ENCODE measurements around the gene RSRC1. TPM values are rescaled to one million over a fixed set of nuclear protein-coding genes. Genes with fewer than 3 reads are reported as not detected.

Gene RSRC1
- total RNA-seq, 1 experiment from 2014 or later = 60.3 TPM

DNA sequence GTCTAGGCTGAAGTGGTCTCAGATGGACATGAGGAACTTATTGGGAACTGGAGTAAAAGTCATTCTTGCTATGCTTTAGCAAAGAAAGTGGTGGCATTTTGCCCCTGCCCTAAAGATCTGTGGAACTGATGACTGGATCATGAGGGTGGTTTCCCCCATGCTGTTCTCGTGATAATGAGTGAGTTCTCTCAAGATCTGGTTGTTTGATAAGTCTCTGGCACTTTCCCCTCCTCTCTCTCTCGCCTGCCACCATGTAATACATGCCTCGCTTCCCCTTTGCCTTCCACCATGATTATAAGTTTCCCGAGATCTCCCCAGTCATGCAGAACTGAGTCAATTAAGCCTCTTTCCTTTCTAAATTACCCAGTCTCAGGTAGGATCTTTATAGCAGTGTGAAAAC, 449.6 kb downstream of the RSRC1 start:
- Histone ChIP-seq H3K9me3 (ENCODE audit: insufficient read depth, low read depth) (no peaks in the 10 kb centered on the region; the same call in 1 of the 2 replicates), H4K20me1 (ENCODE audit: insufficient read depth) (no peaks in the 10 kb centered on the region), H3K27me3 (ENCODE audit: insufficient read depth, low read depth) (no peaks in the 10 kb centered on the region), H3K4me1 (replicated peaks; ENCODE audit: insufficient read depth) (no peaks in the 10 kb centered on the region), H3K79me2 (ENCODE audit: low read depth) (no peaks in the 10 kb centered on the region), H3K9me2 (ENCODE audit: insufficient read depth) (no peaks in the 10 kb centered on the region), H3K4me3 (no peak overlapping the region), H3K27ac (no peak overlapping the region), H3F3A (ENCODE audit: insufficient read depth, low read depth) (no peaks in the 10 kb centered on the region), H3K36me3 (ENCODE audit: low read depth) (no peaks in the 10 kb centered on the region), H3K4me2 (no peak overlapping the region), H2AFZ (no peak overlapping the region)
- BruUV-seq (replicated peaks) = no TSS peak
- CTCF ChIA-PET = no interaction called here
- TF ChIP-seq CTCF (conservative IDR thresholded peaks at IDR 0.05) (no peak), EZH2 (IDR thresholded peaks at IDR 0.05; ENCODE audit: low read depth) (no peak)
- intact Hi-C loops (cut with micrococcal nuclease; ENCODE audit: unreplicated experiment) = no loop called here
- DNase-seq = no peak
- POLR2A ChIA-PET (ENCODE audit: unreplicated experiment) = interaction anchor here (0.7 kb wide), 1 partner anchor 802 kb away, joined by 7 read pairs; no protein-coding TSS in a partner anchor

DNA sequence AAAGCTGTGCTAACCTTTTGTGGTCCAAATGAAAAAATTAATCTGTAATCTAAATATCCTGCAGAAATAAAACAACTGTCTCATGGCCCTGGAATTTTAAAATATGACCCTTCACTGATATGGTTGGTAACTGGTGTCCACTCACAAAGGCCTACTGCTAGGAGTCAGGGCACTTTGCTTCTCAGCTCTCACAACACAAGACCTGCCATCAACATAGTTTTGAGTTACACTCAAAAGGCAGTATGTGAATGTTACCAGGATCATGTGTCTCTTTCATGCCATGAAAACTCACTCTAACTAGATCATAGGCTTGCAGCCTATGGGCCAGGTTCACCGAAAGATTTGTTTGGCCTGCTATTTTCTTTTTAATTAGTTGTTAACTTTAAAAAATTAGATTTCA, 451.1 kb downstream of the RSRC1 start:
- no peaks in the 10 kb centered on the region for H3K9me2 ChIP-seq (ENCODE audit: insufficient read depth)
- H3K36me3 ChIP-seq (ENCODE audit: low read depth) = no peaks in the 10 kb centered on the region
- no peak overlapping the region for H2AFZ ChIP-seq
- H4K20me1 ChIP-seq (ENCODE audit: insufficient read depth) = no peaks in the 10 kb centered on the region
- no peaks in the 10 kb centered on the region for H3K4me1 ChIP-seq (replicated peaks; ENCODE audit: insufficient read depth)
- no peak overlapping the region for H3K4me3 ChIP-seq
- POLR2A ChIA-PET (ENCODE audit: unreplicated experiment) = no interaction called here
- intact Hi-C loops (cut with micrococcal nuclease; ENCODE audit: unreplicated experiment) = no loop called here
- H3K79me2 ChIP-seq (ENCODE audit: low read depth) = no peaks in the 10 kb centered on the region
- H3K4me2 ChIP-seq = no peak overlapping the region
- H3K27me3 ChIP-seq (ENCODE audit: insufficient read depth, low read depth) = no peaks in the 10 kb centered on the region
- no peaks in the 10 kb centered on the region; the same call in 1 of the 2 replicates for H3K9me3 ChIP-seq (ENCODE audit: insufficient read depth, low read depth)
- DNase-seq = no peak
- no TSS peak for BruUV-seq (replicated peaks)
- TF ChIP-seq EZH2 (IDR thresholded peaks at IDR 0.05; ENCODE audit: low read depth) = no peak
- TF ChIP-seq CTCF (conservative IDR thresholded peaks at IDR 0.05) = no peak
- CTCF ChIA-PET = no interaction called here
- no peaks in the 10 kb centered on the region for H3F3A ChIP-seq (ENCODE audit: insufficient read depth, low read depth)
- H3K27ac ChIP-seq = no peak overlapping the region

GRCh38 chr3:158562674-158563073, 452.8 kb downstream of the RSRC1 start:
- no peaks in the 10 kb centered on the region; the same call in 1 of the 2 replicates for H3K9me3 ChIP-seq (ENCODE audit: insufficient read depth, low read depth)
- H3K27me3 ChIP-seq (ENCODE audit: insufficient read depth, low read depth) = no peaks in the 10 kb centered on the region
- POLR2A ChIA-PET (ENCODE audit: unreplicated experiment) = no interaction called here
- H4K20me1 ChIP-seq (ENCODE audit: insufficient read depth) = no peaks in the 10 kb centered on the region
- H3K9me2 ChIP-seq (ENCODE audit: insufficient read depth) = no peaks in the 10 kb centered on the region
- TF ChIP-seq CTCF (conservative IDR thresholded peaks at IDR 0.05) (no peak), EZH2 (IDR thresholded peaks at IDR 0.05; ENCODE audit: low read depth) (no peak)
- intact Hi-C loops (cut with micrococcal nuclease; ENCODE audit: unreplicated experiment) = no loop called here
- CTCF ChIA-PET = no interaction called here
- no peak overlapping the region for H3K4me3 ChIP-seq
- no peak overlapping the region for H3K4me2 ChIP-seq
- H3F3A ChIP-seq (ENCODE audit: insufficient read depth, low read depth) = no peaks in the 10 kb centered on the region
- no peaks in the 10 kb centered on the region for H3K79me2 ChIP-seq (ENCODE audit: low read depth)
- H2AFZ ChIP-seq = no peak overlapping the region
- no peak for DNase-seq
- no peak overlapping the region for H3K27ac ChIP-seq
- no TSS peak for BruUV-seq (replicated peaks)
- H3K36me3 ChIP-seq (ENCODE audit: low read depth) = no peaks in the 10 kb centered on the region
- H3K4me1 ChIP-seq (replicated peaks; ENCODE audit: insufficient read depth) = no peaks in the 10 kb centered on the region

All from PC-9 (cell line).